ENCODE results near the gene C2CD3. TPM values are rescaled to one million over a fixed set of nuclear protein-coding genes. Genes with fewer than 3 reads are reported as not detected.

Gene C2CD3
- total RNA-seq, 1 donor from 2014 or later, result 53.7 TPM

DNA sequence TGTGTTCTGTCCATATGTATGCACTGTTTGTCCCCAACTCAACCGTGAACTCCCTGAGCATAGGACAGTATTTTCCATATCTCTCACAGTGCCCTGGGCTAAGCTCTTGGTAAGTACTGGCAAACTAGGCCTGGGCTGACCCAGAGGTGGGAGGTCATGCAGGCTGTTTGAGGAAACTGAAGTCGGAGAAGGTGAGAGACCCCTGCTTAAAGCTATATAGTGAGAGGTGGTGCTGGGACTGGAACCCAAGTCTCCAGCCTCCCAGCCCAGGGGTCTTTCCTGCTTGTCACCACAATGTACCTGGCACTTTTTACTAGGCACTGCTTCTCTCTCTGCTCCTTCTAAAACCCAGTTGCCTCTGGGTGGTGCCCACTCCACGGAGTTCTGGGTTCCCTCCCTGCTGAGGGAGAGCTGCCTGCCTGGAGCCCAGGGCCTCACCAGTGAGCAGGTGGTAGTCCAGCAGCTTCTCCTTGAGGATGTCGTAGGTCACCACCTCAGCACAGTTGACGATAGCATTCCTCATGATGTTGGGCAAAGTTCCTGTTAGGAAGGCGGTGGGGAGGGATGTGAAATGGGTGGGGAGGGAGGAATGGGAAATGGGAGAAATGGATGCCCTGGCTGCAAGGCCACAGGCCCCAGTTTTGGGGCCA, 166.6 kb downstream of the C2CD3 start:
- TF ChIP-seq EZH2 (IDR thresholded peaks at IDR 0.05; ENCODE audit: insufficient read depth, low read length), result no peak
- TF ChIP-seq, protein P1, sequence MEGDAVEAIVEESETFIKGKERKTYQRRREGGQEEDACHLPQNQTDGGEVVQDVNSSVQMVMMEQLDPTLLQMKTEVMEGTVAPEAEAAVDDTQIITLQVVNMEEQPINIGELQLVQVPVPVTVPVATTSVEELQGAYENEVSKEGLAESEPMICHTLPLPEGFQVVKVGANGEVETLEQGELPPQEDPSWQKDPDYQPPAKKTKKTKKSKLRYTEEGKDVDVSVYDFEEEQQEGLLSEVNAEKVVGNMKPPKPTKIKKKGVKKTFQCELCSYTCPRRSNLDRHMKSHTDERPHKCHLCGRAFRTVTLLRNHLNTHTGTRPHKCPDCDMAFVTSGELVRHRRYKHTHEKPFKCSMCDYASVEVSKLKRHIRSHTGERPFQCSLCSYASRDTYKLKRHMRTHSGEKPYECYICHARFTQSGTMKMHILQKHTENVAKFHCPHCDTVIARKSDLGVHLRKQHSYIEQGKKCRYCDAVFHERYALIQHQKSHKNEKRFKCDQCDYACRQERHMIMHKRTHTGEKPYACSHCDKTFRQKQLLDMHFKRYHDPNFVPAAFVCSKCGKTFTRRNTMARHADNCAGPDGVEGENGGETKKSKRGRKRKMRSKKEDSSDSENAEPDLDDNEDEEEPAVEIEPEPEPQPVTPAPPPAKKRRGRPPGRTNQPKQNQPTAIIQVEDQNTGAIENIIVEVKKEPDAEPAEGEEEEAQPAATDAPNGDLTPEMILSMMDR (IDR thresholded peaks at IDR 0.05; ENCODE audit: insufficient read depth, low read depth, low read length), result no peak
- Histone ChIP-seq H3K4me1 (ENCODE audit: insufficient read depth, low read length) (no peaks in the 10 kb centered on the region), H3K79me2 (ENCODE audit: insufficient read depth, low read length) (no peaks in the 10 kb centered on the region), H3K4me2 (ENCODE audit: low read length) (no peak overlapping the region), H3K9ac (ENCODE audit: low read length) (no peak overlapping the region), H3K36me3 (ENCODE audit: insufficient read depth, low read length) (no peaks in the 10 kb centered on the region), H4K20me1 (ENCODE audit: insufficient read depth, low read length) (no peaks in the 10 kb centered on the region), H3K9me3 (ENCODE audit: insufficient read depth, low read depth, low read length) (no peaks in the 10 kb centered on the region), H3K4me3 (ENCODE audit: insufficient read depth, low read depth, low read length) (no peak overlapping the region), H2AFZ (ENCODE audit: low read depth, low read length) (no peak overlapping the region), H3K27ac (ENCODE audit: low read depth, low read length) (no peak overlapping the region), H3K27me3 (ENCODE audit: insufficient read depth, low read length) (no peaks in the 10 kb centered on the region)
- Mint-ChIP-seq H3K36me3 (ENCODE audit: low read depth, unreplicated experiment) (peaks cover 24% of the 10 kb centered on the region), H3K9me3 (ENCODE audit: unreplicated experiment) (no peaks in the 10 kb centered on the region), H3K4me3 (ENCODE audit: unreplicated experiment) (no peak overlapping the region), H3K27me3 (ENCODE audit: low read depth, unreplicated experiment) (peaks cover 2% of the 10 kb centered on the region), H3K27ac (ENCODE audit: unreplicated experiment) (peak overlapping the region; percentile 58), H3K4me1 (ENCODE audit: low read depth, unreplicated experiment) (no peaks in the 10 kb centered on the region)
- no peak for DNase-seq (ENCODE audit: low read depth)
- no peak for FAIRE-seq

DNA sequence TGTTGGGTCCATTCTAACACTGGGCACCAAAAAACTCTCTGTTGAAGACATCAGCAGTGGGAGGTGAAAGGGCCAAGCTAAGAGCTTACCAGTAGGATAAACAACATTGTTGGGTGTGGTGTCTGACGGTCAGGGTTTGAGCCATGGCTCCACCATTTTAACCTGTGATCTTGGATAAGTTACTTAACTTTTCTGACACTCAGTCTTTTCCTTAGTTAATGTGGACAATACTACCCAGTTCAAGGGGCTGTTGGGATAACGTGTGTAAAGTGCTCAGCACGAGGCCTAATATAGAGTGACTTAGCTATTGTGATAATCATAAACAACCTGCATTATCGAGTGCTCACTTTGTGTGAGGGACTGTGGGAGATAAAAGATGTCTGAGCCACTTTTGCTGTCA, 168.0 kb downstream of the C2CD3 start:
- Mint-ChIP-seq H3K27me3 (ENCODE audit: low read depth, unreplicated experiment) (peaks cover 2% of the 10 kb centered on the region), H3K9me3 (ENCODE audit: unreplicated experiment) (no peaks in the 10 kb centered on the region), H3K36me3 (ENCODE audit: low read depth, unreplicated experiment) (peaks cover 21% of the 10 kb centered on the region), H3K27ac (ENCODE audit: unreplicated experiment) (no peak overlapping the region), H3K4me3 (ENCODE audit: unreplicated experiment) (no peak overlapping the region), H3K4me1 (ENCODE audit: low read depth, unreplicated experiment) (no peaks in the 10 kb centered on the region)
- no peak overlapping the region for H3K27ac ChIP-seq (ENCODE audit: low read depth, low read length)
- TF ChIP-seq, protein P1 (IDR thresholded peaks at IDR 0.05; ENCODE audit: insufficient read depth, low read depth, low read length), result no peak
- TF ChIP-seq EZH2 (IDR thresholded peaks at IDR 0.05; ENCODE audit: insufficient read depth, low read length), result no peak
- H4K20me1 ChIP-seq (ENCODE audit: insufficient read depth, low read length), result no peaks in the 10 kb centered on the region
- DNase-seq (ENCODE audit: low read depth) (no peak), FAIRE-seq (no peak)
- no peak overlapping the region for H3K4me3 ChIP-seq (ENCODE audit: insufficient read depth, low read depth, low read length)
- no peak overlapping the region for H3K9ac ChIP-seq (ENCODE audit: low read length)
- no peaks in the 10 kb centered on the region for H3K4me1 ChIP-seq (ENCODE audit: insufficient read depth, low read length)
- H3K79me2 ChIP-seq (ENCODE audit: insufficient read depth, low read length), result no peaks in the 10 kb centered on the region
- H2AFZ ChIP-seq (ENCODE audit: low read depth, low read length), result no peak overlapping the region
- H3K36me3 ChIP-seq (ENCODE audit: insufficient read depth, low read length), result no peaks in the 10 kb centered on the region
- no peak overlapping the region for H3K4me2 ChIP-seq (ENCODE audit: low read length)
- no peaks in the 10 kb centered on the region for H3K9me3 ChIP-seq (ENCODE audit: insufficient read depth, low read depth, low read length)
- no peaks in the 10 kb centered on the region for H3K27me3 ChIP-seq (ENCODE audit: insufficient read depth, low read length)

DNA sequence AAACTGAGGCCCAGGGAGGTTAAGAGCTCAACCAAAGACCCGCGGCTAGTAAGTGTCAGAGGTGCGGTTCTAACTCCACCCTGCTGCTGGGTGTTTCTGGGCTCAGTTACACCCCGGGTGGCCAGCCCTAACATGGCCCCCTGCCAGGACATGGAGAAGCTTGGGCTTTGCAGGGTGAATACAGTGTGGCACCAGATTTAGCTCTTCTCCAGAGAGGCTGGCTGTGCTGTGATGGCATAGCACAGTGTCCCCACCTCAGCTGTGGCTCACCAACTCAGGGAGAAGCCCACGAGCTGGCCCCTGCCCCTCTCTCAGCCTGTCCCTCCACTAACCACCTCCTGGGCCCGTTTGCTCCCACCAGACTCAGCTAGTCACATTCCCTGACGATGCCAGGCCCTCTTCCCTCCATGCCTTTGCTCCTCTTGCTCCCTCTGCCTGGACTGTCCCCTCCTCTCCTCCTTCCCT, 168.9 kb downstream of the C2CD3 start:
- DNase-seq (ENCODE audit: low read depth) (no peak), FAIRE-seq (no peak)
- Histone ChIP-seq H3K79me2 (ENCODE audit: insufficient read depth, low read length) (no peaks in the 10 kb centered on the region), H3K9me3 (ENCODE audit: insufficient read depth, low read depth, low read length) (no peaks in the 10 kb centered on the region), H2AFZ (ENCODE audit: low read depth, low read length) (no peak overlapping the region), H3K4me1 (ENCODE audit: insufficient read depth, low read length) (no peaks in the 10 kb centered on the region), H3K4me3 (ENCODE audit: insufficient read depth, low read depth, low read length) (no peak overlapping the region), H3K27ac (ENCODE audit: low read depth, low read length) (no peak overlapping the region), H3K4me2 (ENCODE audit: low read length) (no peak overlapping the region), H3K9ac (ENCODE audit: low read length) (no peak overlapping the region), H3K27me3 (ENCODE audit: insufficient read depth, low read length) (no peaks in the 10 kb centered on the region), H4K20me1 (ENCODE audit: insufficient read depth, low read length) (no peaks in the 10 kb centered on the region), H3K36me3 (ENCODE audit: insufficient read depth, low read length) (no peaks in the 10 kb centered on the region)
- H3K27me3 Mint-ChIP-seq (ENCODE audit: low read depth, unreplicated experiment), result peaks cover 2% of the 10 kb centered on the region
- no peak overlapping the region for H3K27ac Mint-ChIP-seq (ENCODE audit: unreplicated experiment)
- no peaks in the 10 kb centered on the region for H3K4me1 Mint-ChIP-seq (ENCODE audit: low read depth, unreplicated experiment)
- H3K36me3 Mint-ChIP-seq (ENCODE audit: low read depth, unreplicated experiment), result peaks cover 21% of the 10 kb centered on the region
- no peaks in the 10 kb centered on the region for H3K9me3 Mint-ChIP-seq (ENCODE audit: unreplicated experiment)
- TF ChIP-seq, protein P1 (IDR thresholded peaks at IDR 0.05; ENCODE audit: insufficient read depth, low read depth, low read length), result no peak
- no peak for TF ChIP-seq EZH2 (IDR thresholded peaks at IDR 0.05; ENCODE audit: insufficient read depth, low read length)
- H3K4me3 Mint-ChIP-seq (ENCODE audit: unreplicated experiment), result no peak overlapping the region

Measured in astrocyte (in vitro differentiated cells and primary cell).